SW 1271 (cell line): Measurements from ENCODE around the gene SLC7A6.
"Not testable (repeated sequence)": the region's sequence is repeated elsewhere in the genome, so short reads cannot be mapped to it uniquely, and the experiment has no call there.

Experiments used
- DNase-seq, 2 experiments: peaks; one replicate each; lab custom pipeline; 2025; lab: John Stamatoyannopoulos, UW

The SLC7A6 gene

GRCh38 chr16:68283801-68284598 lies 19.7 kb downstream of the SLC7A6 start:
- DNase-seq, result no peak

GRCh38 chr16:68284847-68285246 lies 20.5 kb downstream of the SLC7A6 start:
- no peak for DNase-seq

- DNase-seq, result no peak
Measured at GRCh38 chr16:68285683-68286082, 21.4 kb downstream of the SLC7A6 start.

- DNase-seq, result no peak
Measured at GRCh38 chr16:68286153-68287074, 22.1 kb downstream of the SLC7A6 start.

- DNase-seq, result peak; percentile 24 to 53
Measured at GRCh38 chr16:68287276-68288251, 23.2 kb downstream of the SLC7A6 start.

GRCh38 chr16:68288252-68288650 lies 23.9 kb downstream of the SLC7A6 start:
- no peak for DNase-seq

GRCh38 chr16:68288796-68289195 lies 24.5 kb downstream of the SLC7A6 start:
- not testable (repeated sequence) for DNase-seq

- no peak for DNase-seq
Measured at GRCh38 chr16:68289202-68289601, 24.9 kb downstream of the SLC7A6 start.

- no peak for DNase-seq
Measured at GRCh38 chr16:68289621-68290329, 25.4 kb downstream of the SLC7A6 start.

- no peak for DNase-seq
Measured at GRCh38 chr16:68290450-68290849, 26.1 kb downstream of the SLC7A6 start.

GRCh38 chr16:68291227-68291626 lies 26.9 kb downstream of the SLC7A6 start:
- DNase-seq, result no peak

GRCh38 chr16:68292425-68292824 lies 28.1 kb downstream of the SLC7A6 start:
- DNase-seq, result no peak

GRCh38 chr16:68296291-68296690 lies 32.0 kb downstream of the SLC7A6 start:
- DNase-seq, result no peak

GRCh38 chr16:68296693-68297092 lies 32.4 kb downstream of the SLC7A6 start:
- DNase-seq, result no peak

GRCh38 chr16:68297908-68298307 lies 33.6 kb downstream of the SLC7A6 start:
- DNase-seq, result no peak

- DNase-seq, result no peak
Measured at GRCh38 chr16:68298312-68298711, 34.0 kb downstream of the SLC7A6 start.

GRCh38 chr16:68298907-68299561 lies 34.7 kb downstream of the SLC7A6 start:
- DNase-seq, result no peak

- DNase-seq, result no peak
Measured at GRCh38 chr16:68299571-68300453, 35.5 kb downstream of the SLC7A6 start.

GRCh38 chr16:68300734-68301459 lies 36.6 kb downstream of the SLC7A6 start:
- no peak for DNase-seq
